Activated CD8-positive, alpha-beta memory T cell treated with anti-CD3 and anti-CD28 coated beads for 36 hours (primary cell): ENCODE results near the gene TPI1. TPM values are rescaled to one million over a fixed set of nuclear protein-coding genes. Genes with fewer than 3 reads are reported as not detected.

Source experiments
- CTCF ChIA-PET: fragments of 350-600 bp; sonication (Branson Sonifier 250); formaldehyde crosslinking; loops from one replicate; lab custom pipeline; 2021; ENCODE audit warnings: antibody characterized with exemption; lab: Charles Lee
- POLR2A ChIA-PET: fragments of 350-600 bp; sonication (Branson Sonifier 250); formaldehyde crosslinking; loops from one replicate; lab custom pipeline; 2021; ENCODE audit warnings: antibody characterized with exemption; lab: Charles Lee
- total RNA-seq, 2 experiments: library from RNA; stranded (reverse); gene quantifications; one replicate each; pipeline ENCODE4 v1.2.3, GENCODE V29; 2021

TPI1 gene
- total RNA-seq, 2 experiments from 2014 or later: 1,928 to 1,984 TPM

DNA sequence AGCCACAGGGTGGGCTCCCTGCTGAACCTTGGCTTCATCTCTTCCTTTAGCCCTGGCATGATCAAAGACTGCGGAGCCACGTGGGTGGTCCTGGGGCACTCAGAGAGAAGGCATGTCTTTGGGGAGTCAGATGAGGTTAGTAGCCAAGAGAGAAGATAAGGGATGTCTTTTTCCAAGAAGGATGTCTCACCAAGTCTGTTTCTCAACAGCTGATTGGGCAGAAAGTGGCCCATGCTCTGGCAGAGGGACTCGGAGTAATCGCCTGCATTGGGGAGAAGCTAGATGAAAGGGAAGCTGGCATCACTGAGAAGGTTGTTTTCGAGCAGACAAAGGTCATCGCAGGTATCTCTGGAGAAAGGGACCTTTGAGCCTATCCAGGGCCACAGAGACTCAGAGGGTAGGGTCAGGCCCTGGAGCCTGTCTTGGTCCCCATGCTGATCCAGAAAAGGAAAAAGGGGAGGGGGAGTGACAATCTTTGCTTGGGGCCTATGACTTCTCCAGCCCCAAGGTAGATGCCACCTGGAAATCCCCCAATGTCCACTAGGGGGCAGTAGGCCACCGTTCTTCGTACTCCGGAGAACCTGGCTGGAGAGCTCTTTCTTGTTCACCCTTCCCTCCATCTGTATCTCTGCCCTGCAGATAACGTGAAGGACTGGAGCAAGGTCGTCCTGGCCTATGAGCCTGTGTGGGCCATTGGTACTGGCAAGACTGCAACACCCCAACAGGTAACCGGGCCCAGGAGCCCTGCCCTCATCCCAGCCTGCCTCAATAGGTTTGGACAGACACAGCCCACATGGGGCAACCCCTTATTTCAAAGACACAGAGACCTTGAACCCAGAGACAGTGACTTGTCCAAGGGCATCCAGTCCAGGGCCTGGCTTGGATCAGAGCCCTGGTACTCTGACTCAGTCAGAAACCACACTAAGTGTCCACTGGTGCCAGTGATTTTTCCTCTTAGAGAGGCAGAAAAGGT is 2.0 kb downstream of the TPI1 start:
- ChIA-PET CTCF (interaction anchor here (0.6 to 7.9 kb wide), 15 partner anchors 8 to 126 kb away, joined by 3 to 63 read pairs (median 5); partner anchors contain the start of genes CDCA3, MLF2, P3H3 and USP5), POLR2A (interaction anchor here (0.7 to 4.8 kb wide), 6 partner anchors 16 to 238 kb away, joined by 3 to 49 read pairs (median 3); partner anchors contain the start of genes CDCA3 and USP5)

DNA sequence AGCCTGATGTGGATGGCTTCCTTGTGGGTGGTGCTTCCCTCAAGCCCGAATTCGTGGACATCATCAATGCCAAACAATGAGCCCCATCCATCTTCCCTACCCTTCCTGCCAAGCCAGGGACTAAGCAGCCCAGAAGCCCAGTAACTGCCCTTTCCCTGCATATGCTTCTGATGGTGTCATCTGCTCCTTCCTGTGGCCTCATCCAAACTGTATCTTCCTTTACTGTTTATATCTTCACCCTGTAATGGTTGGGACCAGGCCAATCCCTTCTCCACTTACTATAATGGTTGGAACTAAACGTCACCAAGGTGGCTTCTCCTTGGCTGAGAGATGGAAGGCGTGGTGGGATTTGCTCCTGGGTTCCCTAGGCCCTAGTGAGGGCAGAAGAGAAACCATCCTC is 3.0 kb downstream of the TPI1 start:
- ChIA-PET CTCF (interaction anchor here (1.2 to 7.9 kb wide), 4 partner anchors 17 to 93 kb away, joined by 3 to 63 read pairs (median 6); partner anchors contain the start of genes CDCA3 and USP5), POLR2A (interaction anchor here (0.7 to 4.8 kb wide), 3 partner anchors 17 to 64 kb away, joined by 3 to 49 read pairs (median 10); partner anchors contain the start of genes CDCA3 and USP5)

DNA sequence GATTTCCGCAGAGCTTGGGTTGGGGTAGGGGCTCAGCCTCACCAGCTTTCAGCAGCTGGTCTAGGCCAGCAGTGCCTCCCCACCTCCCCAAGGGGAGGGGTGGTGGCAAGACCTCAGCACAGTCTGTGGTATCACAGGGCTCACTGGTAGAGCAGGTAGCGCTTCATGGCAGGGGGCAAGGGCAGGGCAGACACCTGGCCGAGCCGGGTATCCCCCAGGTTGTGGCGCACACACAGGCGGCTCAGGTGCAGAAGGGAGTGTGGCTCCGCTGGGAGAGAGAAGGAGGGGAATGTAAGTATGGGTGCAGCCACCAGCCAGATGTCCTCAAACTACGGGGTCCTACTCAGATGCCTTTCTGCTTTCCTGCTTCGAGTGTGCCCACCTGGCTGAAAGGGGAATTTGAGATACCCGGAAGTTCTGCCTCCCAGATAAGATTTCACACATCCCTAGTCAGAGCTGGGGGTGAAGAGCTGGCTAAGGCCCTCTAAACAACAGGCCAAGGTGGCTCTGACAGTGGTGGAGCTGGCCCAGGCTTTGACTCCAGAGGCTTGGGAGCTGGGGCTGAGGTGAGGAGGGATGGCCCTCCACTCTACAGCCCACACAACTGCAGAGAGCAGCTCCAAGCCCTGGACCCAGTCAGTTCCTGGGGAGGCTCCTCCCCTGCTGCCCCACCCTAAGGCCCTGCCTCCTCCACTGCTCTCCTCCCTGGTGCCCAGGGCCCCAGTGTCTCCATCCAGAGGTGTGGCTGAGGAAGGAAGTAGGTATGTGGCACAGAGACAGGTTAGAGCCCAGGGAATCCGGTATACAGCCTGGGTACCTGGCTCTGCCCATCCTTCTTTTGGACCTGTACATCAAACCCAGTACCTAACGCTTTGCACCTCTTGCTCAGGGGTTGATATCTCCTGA is 4.0 kb downstream of the TPI1 start:
- CTCF ChIA-PET: interaction anchor here (0.7 to 2.7 kb wide), 12 partner anchors 10 to 236 kb away, joined by 3 to 29 read pairs (median 4); partner anchors contain the start of genes CDCA3, COPS7A, ENO2 and LPCAT3
- POLR2A ChIA-PET: interaction anchor here (0.7 to 3.5 kb wide), 7 partner anchors 13 to 118 kb away, joined by 3 to 41 read pairs (median 3); partner anchors contain the start of genes CDCA3, MLF2 and USP5

DNA sequence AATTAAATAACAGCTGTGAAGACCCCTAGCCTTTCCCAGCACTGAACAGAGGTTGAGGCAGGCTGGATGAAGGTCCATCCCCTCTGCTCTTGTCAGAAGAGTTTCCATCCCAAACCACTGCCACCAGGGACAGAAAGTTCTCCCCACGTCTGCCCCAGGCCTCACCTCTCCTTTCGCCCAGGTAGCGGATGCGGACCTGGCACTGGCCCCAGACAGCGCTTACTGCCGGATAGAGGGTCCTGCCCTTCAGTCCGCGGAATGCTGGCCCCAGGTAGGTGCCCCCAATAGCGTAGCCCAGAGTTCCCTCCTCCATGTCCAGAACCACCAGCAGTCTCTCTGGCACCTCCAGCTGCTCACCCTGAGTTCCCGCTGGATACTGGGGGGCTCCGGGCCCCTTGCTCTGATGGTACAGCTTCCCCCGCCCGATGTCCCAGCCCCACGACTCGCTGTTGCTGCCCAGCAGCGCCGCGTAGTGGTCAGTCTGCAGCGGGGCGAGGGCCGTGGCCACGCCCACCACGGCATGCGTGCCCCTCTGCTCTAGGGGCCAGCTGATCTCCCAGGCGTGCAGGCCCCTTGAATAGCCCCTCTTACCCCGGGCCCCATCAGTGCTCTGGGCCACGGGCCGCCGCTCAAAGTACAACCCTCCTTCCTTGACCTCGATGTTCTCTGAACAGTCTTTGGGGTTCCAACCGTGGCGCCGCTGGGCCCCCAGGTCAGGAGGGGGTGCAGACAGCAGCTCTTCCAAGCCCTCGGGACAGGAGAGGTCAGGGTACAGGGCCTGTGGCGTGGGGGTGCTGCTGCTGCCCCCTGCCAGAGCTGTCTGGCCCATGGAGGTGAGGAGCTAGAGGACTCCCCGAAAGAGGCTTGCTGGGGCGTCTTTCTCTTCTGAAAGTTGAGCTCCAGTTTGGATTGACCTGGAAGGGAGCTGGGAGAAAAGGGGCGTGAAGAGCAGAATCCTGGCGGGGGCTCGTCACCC is 5.0 kb downstream of the TPI1 start:
- ChIA-PET CTCF (interaction anchor here (0.6 to 2.9 kb wide), 33 partner anchors 8 to 242 kb away, joined by 3 to 30 read pairs (median 4); partner anchors contain the start of genes CDCA3, COPS7A, ENO2 and LRRC23), POLR2A (interaction anchor here (0.5 to 3.5 kb wide), 24 partner anchors 10 to 336 kb away, joined by 3 to 41 read pairs (median 4); partner anchors contain the start of genes ATN1, C12orf57, CDCA3 and COPS7A)

DNA sequence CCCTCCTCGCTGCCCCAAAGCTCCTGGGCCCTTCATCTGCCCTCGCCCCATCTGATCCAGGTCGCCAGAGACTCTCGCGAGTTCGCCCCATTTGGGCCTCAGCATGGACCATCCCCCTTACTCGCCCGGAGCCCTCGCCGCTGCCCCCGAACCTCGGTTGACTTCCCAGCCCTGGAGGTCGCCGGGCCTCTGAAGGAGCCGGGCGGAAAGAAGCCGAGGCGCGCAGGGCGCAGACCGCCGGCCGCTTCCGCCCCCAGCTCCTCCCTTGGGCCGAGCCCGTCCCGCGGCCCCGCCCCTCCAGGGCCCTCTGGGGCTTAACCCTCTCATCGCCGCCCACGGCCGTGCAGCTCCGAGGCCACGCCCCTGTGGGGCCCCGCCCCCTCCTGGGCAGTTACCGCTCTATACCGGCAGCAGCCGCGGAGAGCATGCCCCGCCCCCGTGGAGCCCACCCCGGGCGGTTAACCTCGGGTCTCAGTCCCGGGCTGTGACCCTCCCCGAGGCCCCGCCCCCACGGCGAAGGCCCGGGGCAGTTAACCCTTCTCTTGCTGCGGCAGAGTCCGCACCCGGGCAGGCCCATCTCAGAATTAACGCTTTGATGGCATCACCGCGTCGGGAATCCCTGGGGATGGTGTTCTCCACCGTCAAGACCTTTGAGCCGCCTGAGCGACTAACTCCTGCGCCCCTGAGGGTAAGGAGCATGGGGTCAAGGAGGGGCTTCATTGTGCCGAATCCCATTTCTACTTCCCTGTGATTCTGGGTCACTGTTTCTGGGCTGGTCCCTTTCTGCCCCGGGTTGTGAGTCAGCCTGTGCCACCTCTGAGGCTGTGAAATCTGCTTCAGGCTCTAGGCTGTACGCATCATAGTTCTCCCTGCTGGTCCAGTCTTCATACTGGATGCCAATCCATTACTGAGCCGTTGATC is 6.0 kb downstream of the TPI1 start, which contains the start of gene SPSB2:
TSS of gene SPSB2 (minus strand) at position 210 of the 921 bp plus-strand sequence. CDS start 402 bp downstream, outside the sequence.
- ChIA-PET POLR2A (interaction anchor here (0.5 to 3.5 kb wide), 22 partner anchors 9 to 337 kb away, joined by 3 to 41 read pairs (median 4); partner anchors contain the start of genes ATN1, C12orf57, CDCA3 and COPS7A), CTCF (interaction anchor here (0.6 to 2.9 kb wide), 29 partner anchors 8 to 270 kb away, joined by 3 to 30 read pairs (median 4); partner anchors contain the start of genes CDCA3, COPS7A, ENO2 and LRRC23)

DNA sequence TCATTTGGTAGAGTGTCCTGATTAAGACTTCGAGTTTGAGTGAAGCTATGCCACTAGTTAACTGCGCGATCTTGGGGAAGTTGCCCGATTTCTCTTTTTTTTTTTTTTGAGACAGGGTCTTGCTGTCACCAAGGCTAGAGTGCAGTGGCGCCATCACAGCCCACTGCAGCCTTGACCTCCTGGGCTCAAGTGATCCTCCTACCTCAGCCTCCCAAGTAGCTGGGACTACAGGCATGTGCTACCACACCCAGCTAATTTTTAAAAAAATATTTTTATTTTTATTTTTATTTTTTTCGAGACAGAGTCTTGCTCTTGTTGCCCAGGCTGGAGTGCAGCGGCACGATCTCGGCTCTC is 6.7 kb downstream of the TPI1 start:
- ChIA-PET CTCF (interaction anchor here (0.7 to 2.9 kb wide), 5 partner anchors 17 to 270 kb away, joined by 3 to 30 read pairs (median 5); partner anchors contain the start of gene MLF2), POLR2A (interaction anchor here (1.3 to 3.5 kb wide), 3 partner anchors 17 to 64 kb away, joined by 5 to 41 read pairs (median 20); partner anchors contain the start of genes CDCA3 and USP5)

DNA sequence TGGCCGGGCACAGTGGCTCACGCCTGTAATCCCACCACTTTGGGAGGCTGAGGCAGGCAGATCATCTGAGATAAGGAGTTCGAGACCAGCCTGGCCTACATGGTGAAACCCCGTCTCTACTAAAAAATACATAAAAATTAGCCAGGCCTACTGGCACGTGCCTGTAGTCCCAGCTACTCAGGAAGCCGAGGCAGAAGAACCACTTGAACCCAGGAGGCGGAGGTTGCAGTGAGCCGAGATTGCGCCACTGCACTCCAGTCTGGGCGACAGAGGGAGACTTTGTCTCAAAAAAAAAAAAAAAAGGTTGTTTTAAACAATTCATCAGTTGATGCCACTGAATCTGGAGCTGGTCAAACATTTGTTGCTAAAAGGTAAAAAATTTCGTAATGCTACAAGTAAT is 12.5 kb downstream of the TPI1 start:
- ChIA-PET CTCF (interaction anchor here (1.2 to 4.8 kb wide), 2 partner anchors 12 to 13 kb away, joined by 3 to 21 read pairs; partner anchors contain the start of gene TPI1), POLR2A (interaction anchor here (0.7 kb wide), 1 partner anchor 57 kb away, joined by 3 read pairs; no protein-coding TSS in a partner anchor)

DNA sequence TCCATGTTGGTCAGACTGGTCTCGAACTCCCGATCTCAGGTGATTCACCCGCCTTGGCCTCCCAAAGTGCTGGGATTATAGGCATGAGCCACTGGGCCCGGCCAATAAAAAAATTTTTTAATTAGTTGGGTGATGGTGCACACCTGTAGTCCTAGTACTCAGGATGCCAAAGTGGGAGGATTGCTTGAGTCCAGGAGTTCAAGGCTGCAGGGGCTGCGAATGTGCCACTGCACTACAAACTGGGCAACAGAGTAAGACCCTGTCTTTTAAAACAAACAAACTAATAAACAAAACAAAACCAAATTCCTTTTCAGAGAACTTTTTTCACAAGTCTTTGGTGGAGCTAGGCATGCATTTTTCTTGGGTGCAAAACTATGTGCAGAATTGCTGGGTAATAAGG is 15.9 kb downstream of the TPI1 start:
- ChIA-PET CTCF (interaction anchor here (1.0 to 4.8 kb wide), 2 partner anchors 8 to 11 kb away, joined by 3 to 21 read pairs; no protein-coding TSS in a partner anchor), POLR2A (interaction anchor here (1.0 kb wide), 1 partner anchor 11 kb away, joined by 3 read pairs; the partner anchor contains the start of gene SPSB2)

DNA sequence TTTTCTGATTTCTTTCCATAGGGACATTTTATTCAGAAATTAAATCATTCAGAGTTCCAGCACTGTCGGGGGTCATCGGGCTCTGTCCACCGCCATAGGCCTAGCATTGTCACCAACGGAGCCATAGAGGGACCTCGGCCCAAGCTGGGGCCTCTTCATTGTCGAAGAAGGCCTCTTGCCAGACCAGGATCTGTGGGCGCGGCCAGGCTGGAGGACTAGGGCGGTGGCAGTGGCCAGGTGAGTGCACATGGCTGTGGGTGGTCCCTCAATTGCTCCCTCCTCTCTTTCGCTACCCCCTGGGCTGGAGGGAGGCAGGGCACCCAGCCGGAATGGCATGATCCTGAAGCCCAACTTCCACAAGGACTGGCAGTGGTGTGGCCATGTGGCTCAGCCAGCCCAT is 16.4 kb downstream of the TPI1 start:
- ChIA-PET CTCF (no interaction called here), POLR2A (interaction anchor here (1.0 kb wide), 1 partner anchor 11 kb away, joined by 3 read pairs; the partner anchor contains the start of gene SPSB2)

DNA sequence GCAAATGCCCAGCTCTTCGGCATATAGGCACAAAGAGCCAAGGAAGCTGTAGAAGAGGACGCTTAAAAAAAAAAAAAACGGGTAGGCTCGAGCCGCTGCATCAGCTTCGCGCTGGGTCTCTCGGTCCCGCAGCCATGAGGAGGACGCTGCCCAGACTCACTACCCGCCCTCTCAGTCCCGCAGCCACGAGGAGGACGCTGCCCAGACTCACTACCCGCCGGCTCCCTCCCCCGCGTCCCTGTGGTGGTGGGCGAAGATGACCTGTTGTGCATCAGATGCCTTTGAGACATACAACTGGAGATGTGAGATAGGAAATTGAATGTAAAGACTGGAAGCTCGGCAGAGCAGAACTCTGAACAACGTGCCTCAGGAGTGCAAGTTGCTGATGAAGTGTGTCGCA is 17.2 kb downstream of the TPI1 start:
- CTCF ChIA-PET: no interaction called here
- POLR2A ChIA-PET: no interaction called here

DNA sequence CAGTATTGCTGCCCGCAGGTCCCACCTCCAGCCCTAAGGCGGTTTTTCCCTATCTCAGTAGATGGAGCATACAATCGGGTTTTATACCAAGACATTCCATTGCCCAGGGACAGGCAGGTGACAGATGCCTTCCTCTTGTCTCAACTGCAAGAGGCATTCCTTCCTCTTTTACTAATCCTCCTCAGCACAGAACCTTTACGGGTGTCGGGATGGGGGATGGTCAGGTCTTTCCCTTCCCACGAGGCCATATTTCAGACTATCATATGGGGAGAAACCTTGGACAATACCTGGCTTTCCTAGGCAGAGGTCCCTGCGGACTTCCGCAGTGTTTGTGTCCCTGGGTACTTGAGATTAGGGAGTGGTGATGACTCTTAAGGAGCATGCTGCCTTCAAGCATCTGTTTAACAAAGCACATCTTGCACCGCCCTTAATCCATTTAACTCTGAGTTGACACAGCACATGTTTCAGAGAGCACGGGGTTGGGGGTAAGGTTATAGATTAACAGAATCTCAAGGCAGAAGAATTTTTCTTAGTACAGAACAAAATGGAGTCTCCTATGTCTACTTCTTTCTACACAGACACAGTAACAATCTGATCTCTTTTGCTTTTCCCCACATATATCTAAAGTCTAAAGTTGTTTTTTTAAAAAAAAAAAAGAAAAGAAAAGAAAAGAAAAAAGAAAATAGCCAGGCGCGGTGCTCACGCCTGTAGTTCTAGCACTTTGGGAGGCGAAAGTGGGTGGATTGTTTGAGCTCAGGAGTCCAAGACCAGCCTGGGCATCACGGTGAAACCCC is 19.1 kb downstream of the TPI1 start:
- CTCF ChIA-PET: interaction anchor here (0.6 kb wide), 1 partner anchor 38 kb away, joined by 3 read pairs; no protein-coding TSS in a partner anchor
- POLR2A ChIA-PET: interaction anchor here (0.6 kb wide), 1 partner anchor 1050 kb away, joined by 3 read pairs; no protein-coding TSS in a partner anchor

DNA sequence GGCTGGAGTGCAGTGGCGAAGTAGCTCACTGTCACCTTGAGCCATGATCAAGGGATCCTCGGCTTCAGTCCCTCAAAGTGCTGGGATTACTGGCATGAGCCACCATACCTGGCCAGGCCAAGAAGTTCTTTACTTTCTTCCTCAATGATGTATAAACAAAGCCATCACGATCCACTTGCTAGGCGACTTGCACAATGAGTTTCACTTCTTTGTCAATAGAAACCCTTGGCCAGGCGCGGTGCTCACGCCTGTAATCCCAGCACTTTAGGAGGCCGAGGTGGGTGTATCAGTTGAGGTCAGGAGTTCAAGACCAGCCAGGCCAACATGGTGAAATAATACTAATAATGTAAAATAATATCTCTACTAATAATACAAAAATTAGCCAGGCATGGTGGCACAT is 20.1 kb downstream of the TPI1 start:
- CTCF ChIA-PET: interaction anchor here (0.6 kb wide), 1 partner anchor 39 kb away, joined by 3 read pairs; no protein-coding TSS in a partner anchor
- POLR2A ChIA-PET: no interaction called here

DNA sequence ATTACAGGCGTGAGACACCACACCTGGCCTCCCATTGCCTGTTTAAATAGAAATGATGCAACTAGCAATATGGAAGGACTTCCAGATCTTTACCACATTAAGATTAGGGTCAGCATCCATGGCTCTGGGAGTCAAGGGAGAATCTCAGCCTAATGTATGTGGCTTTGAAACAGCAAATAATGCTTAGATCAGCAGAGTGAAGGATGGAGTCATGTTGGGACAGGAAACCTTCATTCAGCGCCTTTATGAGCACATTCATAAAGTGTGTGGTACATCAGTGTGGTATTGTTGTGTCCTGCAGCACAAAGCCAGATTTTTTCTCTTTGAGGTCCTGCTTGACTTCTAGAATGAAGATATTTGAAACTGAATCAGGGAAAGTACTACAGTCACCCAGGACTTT is 21.0 kb downstream of the TPI1 start:
- CTCF ChIA-PET: no interaction called here
- POLR2A ChIA-PET: no interaction called here

DNA sequence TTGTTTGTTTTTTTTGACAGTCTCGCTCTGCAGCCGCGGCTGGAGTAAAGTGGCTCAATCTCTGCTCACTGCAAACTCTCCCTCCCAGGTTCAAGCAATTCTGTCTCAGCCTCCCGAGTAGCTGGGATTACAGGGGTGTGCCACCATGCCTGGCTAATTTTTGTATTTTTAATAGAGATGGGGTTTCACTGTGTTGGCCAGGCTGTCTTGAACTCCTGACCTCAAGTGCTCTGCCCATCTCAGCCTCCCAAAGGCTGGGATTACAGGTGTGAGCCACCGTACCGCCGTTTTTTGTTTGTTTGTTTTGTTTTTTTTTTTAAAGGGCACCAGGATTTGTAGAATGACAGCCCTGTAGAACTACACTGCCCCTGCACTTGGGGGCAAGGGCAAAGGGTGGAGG is 21.5 kb downstream of the TPI1 start:
- POLR2A ChIA-PET: interaction anchor here (1.0 kb wide), 1 partner anchor 16 kb away, joined by 4 read pairs; the partner anchor contains the start of gene SPSB2
- CTCF ChIA-PET: interaction anchor here (1.2 kb wide), 1 partner anchor 16 kb away, joined by 4 read pairs; the partner anchor contains the start of gene SPSB2
